ENCODE measurements around the gene MAK. TPM values are rescaled to one million over a fixed set of nuclear protein-coding genes. Genes with fewer than 3 reads are reported as not detected.

Gene MAK
- total RNA-seq, 4 donors from 2014 or later, result 0.27 TPM; not detected in 3

- H3K4me1 ChIP-seq, result no peaks in the 10 kb centered on the region
- no peaks in the 10 kb centered on the region for H3K27me3 ChIP-seq
- H3K4me3 ChIP-seq, result no peak overlapping the region
- DNase-seq, result no peak
- H3K27ac ChIP-seq, result no peak overlapping the region
- peaks cover 0 to 59% (median 0%) of the 10 kb centered on the region in 3 donors for H3K36me3 ChIP-seq
- H3K9me3 ChIP-seq, result no peaks in the 10 kb centered on the region
- TF ChIP-seq POLR2A (IDR thresholded peaks at IDR 0.05) (no peak), CTCF (IDR thresholded peaks at IDR 0.05) (no peak)
Measured at GRCh38 chr6:10730254-10730653, 108.1 kb downstream of the MAK start.

GRCh38 chr6:10725716-10726115, 112.6 kb downstream of the MAK start:
- Histone ChIP-seq H3K27me3 (no peaks in the 10 kb centered on the region), H3K27ac (no peak overlapping the region), H3K4me1 (peaks cover 0 to 12% (median 3%) of the 10 kb centered on the region in 4 donors), H3K36me3 (peaks cover 0 to 44% (median 0%) of the 10 kb centered on the region in 3 donors), H3K9me3 (no peaks in the 10 kb centered on the region), H3K4me3 (no peak overlapping the region)
- no peak for DNase-seq
- TF ChIP-seq CTCF (IDR thresholded peaks at IDR 0.05), result no peak
- no peak for TF ChIP-seq POLR2A (IDR thresholded peaks at IDR 0.05)

GRCh38 chr6:10725044-10725443, 113.3 kb downstream of the MAK start:
- Histone ChIP-seq H3K4me1 (peaks cover 0 to 12% (median 3%) of the 10 kb centered on the region in 4 donors), H3K9me3 (no peaks in the 10 kb centered on the region), H3K27ac (no peak overlapping the region), H3K36me3 (peaks cover 0 to 37% (median 0%) of the 10 kb centered on the region in 3 donors), H3K4me3 (no peak overlapping the region), H3K27me3 (no peaks in the 10 kb centered on the region)
- DNase-seq, result no peak
- TF ChIP-seq CTCF (IDR thresholded peaks at IDR 0.05) (no peak), POLR2A (IDR thresholded peaks at IDR 0.05) (no peak)

GRCh38 chr6:10723567-10723881, 114.8 kb downstream of the MAK start:
- TF ChIP-seq POLR2A (IDR thresholded peaks at IDR 0.05) (no peak), CTCF (IDR thresholded peaks at IDR 0.05) (no peak)
- peaks cover 0 to 23% (median 0%) of the 10 kb centered on the region in 3 donors for H3K36me3 ChIP-seq
- no peaks in the 10 kb centered on the region for H3K9me3 ChIP-seq
- no peaks in the 10 kb centered on the region for H3K27me3 ChIP-seq
- peaks cover 0 to 12% (median 3%) of the 10 kb centered on the region in 4 donors for H3K4me1 ChIP-seq
- peak overlapping the region; percentile 48 to 68 (median 66) for H3K4me3 ChIP-seq
- DNase-seq, result no peak
- H3K27ac ChIP-seq, result peak overlapping the region in 3 of 4 donors; percentile 79 to 86 (median 80)

- DNase-seq, result peak; percentile 95 to 99 (median 99)
- TF ChIP-seq CTCF (IDR thresholded peaks at IDR 0.05) (peak in 1 of 6 experiments; percentile 19), POLR2A (IDR thresholded peaks at IDR 0.05) (peak; percentile 83 to 87)
- H3K27ac ChIP-seq, result peak within 1 kb of the TSS; percentile 79 to 86 (median 80)
- no peaks in the 10 kb centered on the region for H3K9me3 ChIP-seq
- H3K36me3 ChIP-seq, result peaks cover 0 to 22% (median 0%) of the 10 kb centered on the region in 3 donors
- peaks cover 0 to 12% (median 3%) of the 10 kb centered on the region in 4 donors for H3K4me1 ChIP-seq
- H3K27me3 ChIP-seq, result no peaks in the 10 kb centered on the region
- H3K4me3 ChIP-seq, result peak within 1 kb of the TSS; percentile 48 to 68 (median 66)
Measured at GRCh38 chr6:10722820-10723566, 115.3 kb downstream of the MAK start, which contains the start of gene TMEM14C. Gene TMEM14C, plus strand, starts transcription at chr6:10723070. Its CDS starts 1,544 bp downstream, at chr6:10724614.
